ENCODE results near the gene ZBTB25. TPM values are rescaled to one million over a fixed set of nuclear protein-coding genes. Genes with fewer than 3 reads are reported as not detected.

The ZBTB25 gene
- polyA plus RNA-seq, 1 donor (not counting 4 experiments of a cell fraction or from before 2014, with no cell fraction given): 6.8 TPM

GRCh38 chr14:64504310-64504896, 765 bp upstream of the ZBTB25 start, which contains the start of gene ZBTB1:
ZBTB1 (plus strand) TSS chr14:64504770; CDS start chr14:64521505, 16,735 bp downstream.
- peaks cover 59% of the 10 kb centered on the region for H3K79me2 ChIP-seq (ENCODE audit: control insufficient read depth, insufficient read depth, low read length)
- peak within 1 kb of the TSS; percentile 66 to 88 (median 88) for H3K4me3 ChIP-seq (ENCODE audit: control insufficient read depth in 2 of 3, extremely low read depth in 1 of 3, insufficient read depth in 2 of 3, low read depth in 1 of 3, low read length in 3 of 3)
- TF ChIP-seq EZH2 (IDR thresholded peaks at IDR 0.05; ENCODE audit: low read length): no peak
- TF ChIP-seq, protein P1, sequence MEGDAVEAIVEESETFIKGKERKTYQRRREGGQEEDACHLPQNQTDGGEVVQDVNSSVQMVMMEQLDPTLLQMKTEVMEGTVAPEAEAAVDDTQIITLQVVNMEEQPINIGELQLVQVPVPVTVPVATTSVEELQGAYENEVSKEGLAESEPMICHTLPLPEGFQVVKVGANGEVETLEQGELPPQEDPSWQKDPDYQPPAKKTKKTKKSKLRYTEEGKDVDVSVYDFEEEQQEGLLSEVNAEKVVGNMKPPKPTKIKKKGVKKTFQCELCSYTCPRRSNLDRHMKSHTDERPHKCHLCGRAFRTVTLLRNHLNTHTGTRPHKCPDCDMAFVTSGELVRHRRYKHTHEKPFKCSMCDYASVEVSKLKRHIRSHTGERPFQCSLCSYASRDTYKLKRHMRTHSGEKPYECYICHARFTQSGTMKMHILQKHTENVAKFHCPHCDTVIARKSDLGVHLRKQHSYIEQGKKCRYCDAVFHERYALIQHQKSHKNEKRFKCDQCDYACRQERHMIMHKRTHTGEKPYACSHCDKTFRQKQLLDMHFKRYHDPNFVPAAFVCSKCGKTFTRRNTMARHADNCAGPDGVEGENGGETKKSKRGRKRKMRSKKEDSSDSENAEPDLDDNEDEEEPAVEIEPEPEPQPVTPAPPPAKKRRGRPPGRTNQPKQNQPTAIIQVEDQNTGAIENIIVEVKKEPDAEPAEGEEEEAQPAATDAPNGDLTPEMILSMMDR (optimal IDR thresholded peaks at IDR 0.05 in 1 of 3, IDR thresholded peaks at IDR 0.05 in 1 of 3, conservative IDR thresholded peaks at IDR 0.05 in 1 of 3; ENCODE audit: extremely low read depth in 1 of 3, insufficient read depth in 2 of 3, low read length in 3 of 3): no peak
- no peaks in the 10 kb centered on the region for H3K27me3 ChIP-seq (ENCODE audit: control insufficient read depth, extremely low read depth, insufficient read depth, low read length)
- FAIRE-seq: no peak
- H2AFZ ChIP-seq (ENCODE audit: control insufficient read depth, low read length): peak within 1 kb of the TSS; percentile 50
- H3K36me3 ChIP-seq (ENCODE audit: control insufficient read depth in 2 of 2, extremely low read depth in 1 of 2, insufficient read depth in 2 of 2, low read length in 2 of 2): peaks cover 0 to 4% of the 10 kb centered on the region in 2 experiments
- peaks cover 50% of the 10 kb centered on the region for H3K4me1 ChIP-seq (ENCODE audit: control insufficient read depth, extremely low read depth, insufficient read depth, low read length)
- peak within 1 kb of the TSS; percentile 97 for H3K27ac ChIP-seq (ENCODE audit: control insufficient read depth, insufficient read depth, low read length)
- peaks cover 3% of the 10 kb centered on the region for H3K9me1 ChIP-seq (ENCODE audit: control insufficient read depth, extremely low read depth, insufficient read depth, low read length)
- peaks cover 5% of the 10 kb centered on the region for H4K20me1 ChIP-seq (ENCODE audit: control insufficient read depth, extremely low read depth, insufficient read depth, low read length)
- H3K9me3 ChIP-seq (ENCODE audit: control insufficient read depth, low read depth, low read length): no peaks in the 10 kb centered on the region
- no peak for DNase-seq (ENCODE audit: low read depth, low spot score)
- dilution Hi-C loops (cut with MboI; ENCODE audit: extremely low pct_ligation_motif_present, low sequenced_read_pairs): no loop called here
- peak within 1 kb of the TSS; percentile 97 for H3K9ac ChIP-seq (ENCODE audit: control insufficient read depth, extremely low read depth, insufficient read depth, low read length)
- peak within 1 kb of the TSS; percentile 83 for H3K4me2 ChIP-seq (ENCODE audit: control insufficient read depth, extremely low read depth, insufficient read depth, low read depth, low read length)

GRCh38 chr14:64502887-64503433, 678 bp downstream of the ZBTB25 start:
- Histone ChIP-seq H3K4me3 (ENCODE audit: control insufficient read depth in 2 of 3, extremely low read depth in 1 of 3, insufficient read depth in 2 of 3, low read depth in 1 of 3, low read length in 3 of 3) (peak overlapping the region; percentile 66 to 88 (median 79)), H3K9ac (ENCODE audit: control insufficient read depth, extremely low read depth, insufficient read depth, low read length) (peak overlapping the region; percentile 97), H2AFZ (ENCODE audit: control insufficient read depth, low read length) (peak overlapping the region; percentile 74), H3K79me2 (ENCODE audit: control insufficient read depth, insufficient read depth, low read length) (peaks cover 46% of the 10 kb centered on the region), H3K27me3 (ENCODE audit: control insufficient read depth, extremely low read depth, insufficient read depth, low read length) (no peaks in the 10 kb centered on the region), H3K9me3 (ENCODE audit: control insufficient read depth, low read depth, low read length) (no peaks in the 10 kb centered on the region), H3K27ac (ENCODE audit: control insufficient read depth, insufficient read depth, low read length) (peak overlapping the region; percentile 97), H3K36me3 (ENCODE audit: control insufficient read depth in 2 of 2, extremely low read depth in 1 of 2, insufficient read depth in 2 of 2, low read length in 2 of 2) (peaks cover 0 to 4% of the 10 kb centered on the region in 2 experiments), H4K20me1 (ENCODE audit: control insufficient read depth, extremely low read depth, insufficient read depth, low read length) (peaks cover 5% of the 10 kb centered on the region), H3K9me1 (ENCODE audit: control insufficient read depth, extremely low read depth, insufficient read depth, low read length) (peaks cover 3% of the 10 kb centered on the region), H3K4me2 (ENCODE audit: control insufficient read depth, extremely low read depth, insufficient read depth, low read depth, low read length) (peak overlapping the region; percentile 83), H3K4me1 (ENCODE audit: control insufficient read depth, extremely low read depth, insufficient read depth, low read length) (peaks cover 38% of the 10 kb centered on the region)
- dilution Hi-C loops (cut with MboI; ENCODE audit: extremely low pct_ligation_motif_present, low sequenced_read_pairs): no loop called here
- FAIRE-seq (no peak), DNase-seq (ENCODE audit: low read depth, low spot score) (no peak)
- TF ChIP-seq EZH2 (IDR thresholded peaks at IDR 0.05; ENCODE audit: low read length): no peak
- TF ChIP-seq, protein P1 (optimal IDR thresholded peaks at IDR 0.05 in 1 of 3, IDR thresholded peaks at IDR 0.05 in 1 of 3, conservative IDR thresholded peaks at IDR 0.05 in 1 of 3; ENCODE audit: extremely low read depth in 1 of 3, insufficient read depth in 2 of 3, low read length in 3 of 3): no peak
